ENCODE data around the gene JUNB.
A peak's percentile ranks its signal among the peaks of the same experiment; 100 is the strongest.

Gene JUNB

GRCh38 chr19:12774588-12775555, 16.4 kb upstream of the JUNB start, which contains the start of gene HOOK2:
Gene HOOK2, minus strand, starts transcription at chr19:12775552. Its CDS starts 103 bp downstream, at chr19:12775449.
- DNase-seq, result no peak

GRCh38 chr19:12777217-12778016, 13.9 kb upstream of the JUNB start:
- peak; percentile 73 for DNase-seq

- DNase-seq, result peak; percentile 64
Observed at GRCh38 chr19:12778017-12778904, 13.0 kb upstream of the JUNB start.

- no peak for DNase-seq
Observed at GRCh38 chr19:12778905-12779161, 12.5 kb upstream of the JUNB start.

- DNase-seq, result peak; percentile 63
Observed at GRCh38 chr19:12779162-12779993, 11.9 kb upstream of the JUNB start.

- no peak for DNase-seq
Observed at GRCh38 chr19:12782174-12782423, 9.2 kb upstream of the JUNB start.

GRCh38 chr19:12782424-12783290, 8.6 kb upstream of the JUNB start:
- DNase-seq, result peak; percentile 89

GRCh38 chr19:12783291-12783848, 7.9 kb upstream of the JUNB start:
- DNase-seq, result no peak

- no peak for DNase-seq
Observed at GRCh38 chr19:12783849-12784393, 7.4 kb upstream of the JUNB start.

GRCh38 chr19:12784394-12784870, 6.9 kb upstream of the JUNB start:
- DNase-seq, result no peak

- peak; percentile 80 for DNase-seq
Observed at GRCh38 chr19:12784871-12785430, 6.3 kb upstream of the JUNB start.

- peak; percentile 84 for DNase-seq
Observed at GRCh38 chr19:12785431-12786031, 5.8 kb upstream of the JUNB start.

- peak; percentile 91 for DNase-seq
Observed at GRCh38 chr19:12786141-12786870, 5.0 kb upstream of the JUNB start.

GRCh38 chr19:12786952-12787351, 4.3 kb upstream of the JUNB start:
- DNase-seq, result no peak

- no peak for DNase-seq
Observed at GRCh38 chr19:12787458-12787857, 3.8 kb upstream of the JUNB start.

- peak; percentile 22 for DNase-seq
Observed at GRCh38 chr19:12788042-12788681, 3.1 kb upstream of the JUNB start.

GRCh38 chr19:12788682-12789097, 2.6 kb upstream of the JUNB start:
- peak; percentile 55 for DNase-seq
